Rectal smooth muscle tissue (tissue), 1 donor: ENCODE results near the gene RPF1.
"Not testable (repeated sequence)": the region's sequence is repeated elsewhere in the genome, so short reads cannot be mapped to it uniquely, and the experiment has no call there.

Experiments
- H3K27ac ChIP-seq: one replicate; pipeline ENCODE4 v1.7.0; 2013; ENCODE audit warnings: low read depth, low read length, inconsistent platforms
- H3K27me3 ChIP-seq: one replicate; pipeline ENCODE4 v1.7.0; 2013; ENCODE audit warnings: low read length; ENCODE audit not compliant: control insufficient read depth, insufficient read depth
- H3K36me3 ChIP-seq: one replicate; pipeline ENCODE4 v1.7.0; 2013; ENCODE audit warnings: low read length; ENCODE audit not compliant: control insufficient read depth, insufficient read depth
- H3K4me1 ChIP-seq: one replicate; pipeline ENCODE4 v1.7.0; 2013; ENCODE audit warnings: low read length; ENCODE audit not compliant: control insufficient read depth, insufficient read depth
- H3K4me3 ChIP-seq: one replicate; pipeline ENCODE4 v1.7.0; 2013; ENCODE audit warnings: low read length
- H3K9ac ChIP-seq: one replicate; pipeline ENCODE4 v1.7.0; 2013; ENCODE audit warnings: low read length

The RPF1 gene

GRCh38 chr1:84478876-84479868 lies at the start of gene RPF1:
Gene RPF1 (plus strand): TSS chr1:84479266. CDS start chr1:84479282, 16 bp downstream.
- peak within 1 kb of the TSS; percentile 49 for H3K9ac ChIP-seq
- H3K27ac ChIP-seq: peak within 1 kb of the TSS; percentile 92
- no peaks in the 10 kb centered on the region for H3K27me3 ChIP-seq
- H3K4me3 ChIP-seq: peak within 1 kb of the TSS; percentile 80
- peaks cover 8% of the 10 kb centered on the region for H3K4me1 ChIP-seq
- no peaks in the 10 kb centered on the region for H3K36me3 ChIP-seq

- Histone ChIP-seq H3K27ac (no peak overlapping the region), H3K27me3 (no peaks in the 10 kb centered on the region), H3K9ac (no peak overlapping the region), H3K4me1 (no peaks in the 10 kb centered on the region), H3K4me3 (no peak overlapping the region), H3K36me3 (no peaks in the 10 kb centered on the region)
Measured at GRCh38 chr1:84430546-84430945, 48.5 kb upstream of the RPF1 start.

GRCh38 chr1:84433258-84434080 lies 45.6 kb upstream of the RPF1 start:
- no peaks in the 10 kb centered on the region for H3K4me1 ChIP-seq
- H3K27me3 ChIP-seq: no peaks in the 10 kb centered on the region
- H3K27ac ChIP-seq: no peak overlapping the region
- no peak overlapping the region for H3K9ac ChIP-seq
- peak overlapping the region; percentile 47 for H3K4me3 ChIP-seq
- H3K36me3 ChIP-seq: no peaks in the 10 kb centered on the region

- no peak overlapping the region for H3K9ac ChIP-seq
- no peaks in the 10 kb centered on the region for H3K27me3 ChIP-seq
- H3K36me3 ChIP-seq: no peaks in the 10 kb centered on the region
- no peak overlapping the region for H3K4me3 ChIP-seq
- H3K4me1 ChIP-seq: no peaks in the 10 kb centered on the region
- no peak overlapping the region for H3K27ac ChIP-seq
Measured at GRCh38 chr1:84434081-84434769, 44.8 kb upstream of the RPF1 start.

GRCh38 chr1:84434801-84435549 lies 44.1 kb upstream of the RPF1 start:
- Histone ChIP-seq H3K27ac (no peak overlapping the region), H3K27me3 (no peaks in the 10 kb centered on the region), H3K4me1 (no peaks in the 10 kb centered on the region), H3K36me3 (no peaks in the 10 kb centered on the region), H3K4me3 (no peak overlapping the region), H3K9ac (no peak overlapping the region)

- Histone ChIP-seq H3K27ac (no peak overlapping the region), H3K36me3 (no peaks in the 10 kb centered on the region), H3K4me1 (no peaks in the 10 kb centered on the region), H3K4me3 (no peak overlapping the region), H3K27me3 (no peaks in the 10 kb centered on the region), H3K9ac (no peak overlapping the region)
Measured at GRCh38 chr1:84436876-84437655, 42.0 kb upstream of the RPF1 start.

- H3K4me3 ChIP-seq: no peak overlapping the region
- H3K4me1 ChIP-seq: no peaks in the 10 kb centered on the region
- no peaks in the 10 kb centered on the region for H3K36me3 ChIP-seq
- H3K27me3 ChIP-seq: no peaks in the 10 kb centered on the region
- H3K27ac ChIP-seq: no peak overlapping the region
- no peak overlapping the region for H3K9ac ChIP-seq
Measured at GRCh38 chr1:84442256-84442655, 36.8 kb upstream of the RPF1 start.

GRCh38 chr1:84442747-84443646 lies 36.1 kb upstream of the RPF1 start:
- not testable (repeated sequence) for H3K36me3 ChIP-seq, H3K27ac ChIP-seq, H3K9ac ChIP-seq, H3K4me3 ChIP-seq, H3K4me1 ChIP-seq, H3K27me3 ChIP-seq

GRCh38 chr1:84448704-84449103 lies 30.4 kb upstream of the RPF1 start:
- H3K4me3 ChIP-seq, H3K36me3 ChIP-seq, H3K27ac ChIP-seq, H3K9ac ChIP-seq, H3K4me1 ChIP-seq, H3K27me3 ChIP-seq: not testable (repeated sequence)

- H3K27me3 ChIP-seq: no peaks in the 10 kb centered on the region
- H3K4me1 ChIP-seq: no peaks in the 10 kb centered on the region
- H3K27ac ChIP-seq: no peak overlapping the region
Measured at GRCh38 chr1:84450910-84451309, 28.2 kb upstream of the RPF1 start.

More at GRCh38 chr1:84450910-84451309, 28.2 kb upstream of the RPF1 start:
- H3K36me3 ChIP-seq: no peaks in the 10 kb centered on the region
- no peak overlapping the region for H3K4me3 ChIP-seq
- H3K9ac ChIP-seq: no peak overlapping the region
